Suprapubic skin (tissue), 4 donors: ENCODE results near the gene NAA38. TPM values are rescaled to one million over a fixed set of nuclear protein-coding genes. Genes with fewer than 3 reads are reported as not detected.
A peak's percentile ranks its signal among the peaks of the same experiment; 100 is the strongest.
"Not testable (repeated sequence)": the region's sequence is repeated elsewhere in the genome, so short reads cannot be mapped to it uniquely, and the experiment has no call there.

ENCODE experiments used
- DNase-seq, 2 donors: peaks; one replicate each; pipeline ENCODE4 v3.0.0-alpha.2; 2019; ENCODE audit warnings: low spot score in 2 of 2
- H3K27ac ChIP-seq: fragments of 200-600 bp; sonication (generic); one replicate; pipeline ENCODE4 v1.5.1; 2019
- H3K27me3 ChIP-seq: fragments of 200-600 bp; sonication (generic); one replicate; pipeline ENCODE4 v1.5.1; 2019
- H3K36me3 ChIP-seq: fragments of 200-600 bp; sonication (generic); one replicate; pipeline ENCODE4 v1.5.1; 2019
- H3K4me1 ChIP-seq: fragments of 200-600 bp; sonication (generic); one replicate; pipeline ENCODE4 v1.5.1; 2019
- H3K4me3 ChIP-seq: fragments of 200-600 bp; sonication (generic); one replicate; pipeline ENCODE4 v1.5.1; 2019; ENCODE audit warnings: mild to moderate bottlenecking
- H3K9me3 ChIP-seq: fragments of 200-600 bp; sonication (generic); one replicate; pipeline ENCODE4 v1.5.1; 2019
- CTCF ChIP-seq, 2 donors: fragments of 200-600 bp in 1 of 2; fragments of 450-650 bp in 1 of 2; sonication (generic) in 1 of 2; IDR thresholded peaks; one replicate each; pipeline ENCODE4 v1.5.1; 2016 to 2019; ENCODE audit warnings: antibody characterized with exemption in 2 of 2, mild to moderate bottlenecking in 1 of 2, moderate library complexity in 1 of 2
- EP300 ChIP-seq: sonication (generic); formaldehyde crosslinking; IDR thresholded peaks from one replicate; pipeline ENCODE4 v1.6.1; 2017; ENCODE audit warnings: antibody characterized with exemption
- POLR2A ChIP-seq, 2 donors: fragments of 450-650 bp; IDR thresholded peaks; one replicate each; pipeline ENCODE4 v1.6.1; 2017; ENCODE audit warnings: antibody characterized with exemption in 2 of 2, mild to moderate bottlenecking in 2 of 2, moderate library complexity in 2 of 2
- POLR2AphosphoS5 ChIP-seq, 3 donors: sonication (generic); formaldehyde crosslinking; IDR thresholded peaks; one replicate each; pipeline ENCODE4 v1.6.1; 2017; ENCODE audit warnings: antibody characterized with exemption in 3 of 3
- WGBS: methylation state at CpG from one replicate; pipeline ENCODE4 v1.1.5; 2018; 5-methylcytosine and 5-hydroxymethylcytosine counted together
- total RNA-seq, 4 donors: library from RNA; depleted of rRNA; stranded (reverse); fragments of >200 nt; gene quantifications; one replicate each; pipeline ENCODE4 v1.1.0, GENCODE V29; 2016

NAA38 gene
- total RNA-seq, 4 donors from 2014 or later: 46.2 to 90.6 (median 47.6) TPM

GRCh38 chr17:7867881-7868329 is 10.5 kb upstream of the NAA38 start:
- no peak for TF ChIP-seq EP300
- no peak for TF ChIP-seq CTCF (IDR thresholded peaks at IDR 0.05)
- no peak for TF ChIP-seq POLR2AphosphoS5 (IDR thresholded peaks at IDR 0.05)
- TF ChIP-seq POLR2A (IDR thresholded peaks at IDR 0.05): no peak
- Histone ChIP-seq H3K4me1 (peaks cover 22% of the 10 kb centered on the region), H3K27ac (no peak overlapping the region), H3K4me3 (no peak overlapping the region), H3K9me3 (no peaks in the 10 kb centered on the region), H3K27me3 (no peaks in the 10 kb centered on the region), H3K36me3 (peaks cover 3% of the 10 kb centered on the region)
- peak in 1 of 2 donors; percentile 34 for DNase-seq
- 47% methylated on average over 5 of the region's 5 CpGs for WGBS

GRCh38 chr17:7864995-7865650 is 7.8 kb upstream of the NAA38 start:
- no peaks in the 10 kb centered on the region for H3K27me3 ChIP-seq
- H3K4me1 ChIP-seq: peaks cover 24% of the 10 kb centered on the region
- no peak overlapping the region for H3K4me3 ChIP-seq
- no peaks in the 10 kb centered on the region for H3K9me3 ChIP-seq
- H3K27ac ChIP-seq: no peak overlapping the region
- TF ChIP-seq POLR2A (IDR thresholded peaks at IDR 0.05) (no peak), EP300 (no peak), POLR2AphosphoS5 (IDR thresholded peaks at IDR 0.05) (no peak), CTCF (IDR thresholded peaks at IDR 0.05) (no peak)
- H3K36me3 ChIP-seq: no peaks in the 10 kb centered on the region
- 88% methylated on average over 5 of the region's 5 CpGs for WGBS
- DNase-seq: no peak

GRCh38 chr17:7864384-7864783 is 7.0 kb upstream of the NAA38 start:
- not testable (repeated sequence) for H3K4me3 ChIP-seq, H3K27ac ChIP-seq, H3K36me3 ChIP-seq, H3K9me3 ChIP-seq, H3K27me3 ChIP-seq, DNase-seq
- WGBS: 52% methylated on average over 5 of the region's 5 CpGs
- peaks cover 24% of the 10 kb centered on the region for H3K4me1 ChIP-seq

- no peak overlapping the region for H3K27ac ChIP-seq
- no peaks in the 10 kb centered on the region for H3K27me3 ChIP-seq
- peaks cover 30% of the 10 kb centered on the region for H3K4me1 ChIP-seq
- no peaks in the 10 kb centered on the region for H3K9me3 ChIP-seq
- H3K36me3 ChIP-seq: no peaks in the 10 kb centered on the region
- no peak overlapping the region for H3K4me3 ChIP-seq
- no peak for DNase-seq
- WGBS: 36% methylated on average over 3 of the region's 3 CpGs
- TF ChIP-seq POLR2A (IDR thresholded peaks at IDR 0.05) (no peak), POLR2AphosphoS5 (IDR thresholded peaks at IDR 0.05) (no peak), CTCF (IDR thresholded peaks at IDR 0.05) (peak; percentile 52 to 81), EP300 (no peak)
Measured at GRCh38 chr17:7862692-7863437, 5.5 kb upstream of the NAA38 start.

- no peak for TF ChIP-seq POLR2A (IDR thresholded peaks at IDR 0.05)
- TF ChIP-seq POLR2AphosphoS5 (IDR thresholded peaks at IDR 0.05): no peak
- TF ChIP-seq CTCF (IDR thresholded peaks at IDR 0.05): no peak
- TF ChIP-seq EP300: no peak
- 79% methylated on average over 8 of the region's 8 CpGs for WGBS
Measured at GRCh38 chr17:7859028-7859427, 1.7 kb upstream of the NAA38 start.

More at GRCh38 chr17:7859028-7859427, 1.7 kb upstream of the NAA38 start:
- Histone ChIP-seq H3K27ac (no peak overlapping the region), H3K9me3 (no peaks in the 10 kb centered on the region), H3K27me3 (no peaks in the 10 kb centered on the region), H3K36me3 (peaks cover under 1% of the 10 kb centered on the region), H3K4me3 (peak overlapping the region; percentile 71), H3K4me1 (peaks cover 41% of the 10 kb centered on the region)
- DNase-seq: no peak
